ENCODE results near the gene TAS2R46.

The TAS2R46 gene

GRCh38 chr12:11078246-11078645, 16.2 kb upstream of the TAS2R46 start:
- Histone ChIP-seq H3K9me3 (ENCODE audit: low read length) (no peaks in the 10 kb centered on the region), H3F3A (ENCODE audit: insufficient read depth, low read length) (no peaks in the 10 kb centered on the region), H3K4me3 (ENCODE audit: low read depth, low read length, poor library complexity, severe bottlenecking) (no peak overlapping the region), H4K20me1 (ENCODE audit: insufficient read depth, low read length) (no peaks in the 10 kb centered on the region), H3K9ac (ENCODE audit: low read length) (no peak overlapping the region), H2AFZ (ENCODE audit: low read length) (no peak overlapping the region), H3K9me2 (ENCODE audit: low read depth, low read length) (no peaks in the 10 kb centered on the region), H3K36me3 (ENCODE audit: insufficient read depth, low read length) (no peaks in the 10 kb centered on the region), H3K27me3 (ENCODE audit: insufficient read depth, low read length) (no peaks in the 10 kb centered on the region), H3K4me1 (ENCODE audit: insufficient read depth, low read length, severe bottlenecking) (no peaks in the 10 kb centered on the region), H3K4me2 (ENCODE audit: low read length) (no peak overlapping the region), H3K27ac (ENCODE audit: low read depth, low read length, poor library complexity, severe bottlenecking) (no peak overlapping the region), H3K79me2 (ENCODE audit: insufficient read depth, low read length) (no peaks in the 10 kb centered on the region)
- TF ChIP-seq EZH2 (IDR thresholded peaks at IDR 0.05; ENCODE audit: borderline replicate concordance, low read length) (no peak), CTCF (IDR thresholded peaks at IDR 0.05; ENCODE audit: low read length) (no peak)

- Histone ChIP-seq H3K9me2 (ENCODE audit: low read depth, low read length) (no peaks in the 10 kb centered on the region), H3K9ac (ENCODE audit: low read length) (no peak overlapping the region)
- TF ChIP-seq CTCF (IDR thresholded peaks at IDR 0.05; ENCODE audit: low read length) = no peak
- TF ChIP-seq EZH2 (IDR thresholded peaks at IDR 0.05; ENCODE audit: borderline replicate concordance, low read length) = no peak
These were observed 13.5 kb upstream of the TAS2R46 start for GRCh38 chr12:11075642-11076041.

GRCh38 chr12:11071414-11071813, 9.3 kb upstream of the TAS2R46 start:
- no peaks in the 10 kb centered on the region for H3K4me1 ChIP-seq (ENCODE audit: insufficient read depth, low read length, severe bottlenecking)
- no peaks in the 10 kb centered on the region for H3F3A ChIP-seq (ENCODE audit: insufficient read depth, low read length)
- H3K27ac ChIP-seq (ENCODE audit: low read depth, low read length, poor library complexity, severe bottlenecking) = no peak overlapping the region
- H3K4me2 ChIP-seq (ENCODE audit: low read length) = no peak overlapping the region
- no peaks in the 10 kb centered on the region for H3K36me3 ChIP-seq (ENCODE audit: insufficient read depth, low read length)
- H3K9me2 ChIP-seq (ENCODE audit: low read depth, low read length) = no peaks in the 10 kb centered on the region
- no peak for TF ChIP-seq EZH2 (IDR thresholded peaks at IDR 0.05; ENCODE audit: borderline replicate concordance, low read length)
- TF ChIP-seq CTCF (IDR thresholded peaks at IDR 0.05; ENCODE audit: low read length) = no peak
- H3K4me3 ChIP-seq (ENCODE audit: low read depth, low read length, poor library complexity, severe bottlenecking) = no peak overlapping the region
- H2AFZ ChIP-seq (ENCODE audit: low read length) = no peak overlapping the region
- no peaks in the 10 kb centered on the region for H3K9me3 ChIP-seq (ENCODE audit: low read length)
- H3K27me3 ChIP-seq (ENCODE audit: insufficient read depth, low read length) = no peaks in the 10 kb centered on the region
- H4K20me1 ChIP-seq (ENCODE audit: insufficient read depth, low read length) = no peaks in the 10 kb centered on the region
- H3K9ac ChIP-seq (ENCODE audit: low read length) = no peak overlapping the region
- H3K79me2 ChIP-seq (ENCODE audit: insufficient read depth, low read length) = no peaks in the 10 kb centered on the region

More at GRCh38 chr12:11075642-11076041, 13.5 kb upstream of the TAS2R46 start:
- no peaks in the 10 kb centered on the region for H4K20me1 ChIP-seq (ENCODE audit: insufficient read depth, low read length)
- H3K9me3 ChIP-seq (ENCODE audit: low read length) = no peaks in the 10 kb centered on the region
- H3K4me1 ChIP-seq (ENCODE audit: insufficient read depth, low read length, severe bottlenecking) = no peaks in the 10 kb centered on the region
- H3F3A ChIP-seq (ENCODE audit: insufficient read depth, low read length) = no peaks in the 10 kb centered on the region
- no peak overlapping the region for H3K4me3 ChIP-seq (ENCODE audit: low read depth, low read length, poor library complexity, severe bottlenecking)
- H3K27me3 ChIP-seq (ENCODE audit: insufficient read depth, low read length) = no peaks in the 10 kb centered on the region
- H3K36me3 ChIP-seq (ENCODE audit: insufficient read depth, low read length) = no peaks in the 10 kb centered on the region
- no peaks in the 10 kb centered on the region for H3K79me2 ChIP-seq (ENCODE audit: insufficient read depth, low read length)
- H3K27ac ChIP-seq (ENCODE audit: low read depth, low read length, poor library complexity, severe bottlenecking) = no peak overlapping the region
- H2AFZ ChIP-seq (ENCODE audit: low read length) = no peak overlapping the region
- H3K4me2 ChIP-seq (ENCODE audit: low read length) = no peak overlapping the region
